Measurements from ENCODE around the gene TRAPPC2L. TPM values are rescaled to one million over a fixed set of nuclear protein-coding genes. Genes with fewer than 3 reads are reported as not detected.

TRAPPC2L gene
- total and polyA plus RNA-seq, 3 donors from 2014 or later, result 58.3 to 216 (median 59.8) TPM

GRCh38 chr16:88815901-88816589 is 40.9 kb upstream of the TRAPPC2L start:
- no peak for DNase-seq
- 64 to 69% methylated on average over 7 to 19 of the region's 19 CpGs for WGBS, 2 donors
- H3K27ac ChIP-seq, result no peak overlapping the region
- intact Hi-C loops (cut with DNase I; ENCODE audit: low total_unique reads), result no loop called here
- H3K4me1 ChIP-seq, result peaks cover 5% of the 10 kb centered on the region
- TF ChIP-seq CTCF (IDR thresholded peaks at IDR 0.05) (peak; percentile 25 to 50 (median 43)), POLR2A (IDR thresholded peaks at IDR 0.05) (no peak)
- no peaks in the 10 kb centered on the region for H3K9me3 ChIP-seq
- H3K4me3 ChIP-seq, result no peak overlapping the region
- H3K36me3 ChIP-seq (ENCODE audit: low read depth, missing control alignments), result no peaks in the 10 kb centered on the region
- no peaks in the 10 kb centered on the region for H3K27me3 ChIP-seq

GRCh38 chr16:88816736-88817535 is 40.0 kb upstream of the TRAPPC2L start:
- WGBS, 2 donors, result 89 to 97% methylated on average over 6 to 41 of the region's 41 CpGs
- intact Hi-C loops (cut with DNase I; ENCODE audit: low total_unique reads), result no loop called here
- Histone ChIP-seq H3K27me3 (no peaks in the 10 kb centered on the region), H3K4me1 (peaks cover 4% of the 10 kb centered on the region), H3K27ac (no peak overlapping the region), H3K9me3 (no peaks in the 10 kb centered on the region), H3K36me3 (ENCODE audit: low read depth, missing control alignments) (no peaks in the 10 kb centered on the region), H3K4me3 (no peak overlapping the region)
- TF ChIP-seq CTCF (IDR thresholded peaks at IDR 0.05) (no peak), POLR2A (IDR thresholded peaks at IDR 0.05) (no peak)
- no peak for DNase-seq

DNA sequence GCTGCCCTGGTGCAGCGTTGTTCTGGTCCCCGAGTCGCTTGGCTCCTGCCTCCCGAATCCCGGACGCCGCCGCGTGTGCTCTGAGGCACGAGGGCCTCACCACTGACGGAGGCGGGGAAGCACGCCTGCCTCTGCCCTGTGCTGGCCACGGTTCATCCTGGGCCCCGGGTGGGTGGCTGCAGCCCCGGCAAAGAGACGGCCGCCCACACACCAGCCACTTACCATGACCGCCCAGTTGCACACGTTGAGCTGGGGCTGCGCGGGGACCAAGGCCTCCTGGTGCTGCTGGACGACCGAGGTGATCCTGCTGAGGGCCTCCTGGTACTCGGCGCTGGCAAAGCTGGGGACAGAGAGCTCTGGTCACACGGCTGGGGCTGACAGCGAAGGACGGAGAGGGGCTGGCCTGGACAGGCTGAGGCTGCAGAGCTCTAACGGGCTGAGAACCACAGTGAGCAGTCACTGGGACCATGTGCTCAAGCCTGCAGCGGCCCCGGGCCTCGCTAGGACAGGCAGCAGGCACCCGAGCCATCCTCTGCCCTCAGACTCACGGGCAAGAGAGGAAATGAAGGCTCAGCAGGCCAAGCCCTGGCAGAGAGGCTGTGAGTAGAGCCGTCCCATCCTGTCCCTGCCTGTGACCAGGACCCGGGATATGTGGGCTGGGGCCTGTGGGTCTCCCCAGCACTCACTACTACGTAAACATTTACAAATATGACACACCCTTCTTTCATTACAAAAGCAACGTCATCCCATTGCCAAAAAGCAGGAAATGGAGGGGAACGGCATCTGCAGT is 38.9 kb upstream of the TRAPPC2L start:
- Histone ChIP-seq H3K27me3 (no peaks in the 10 kb centered on the region), H3K36me3 (ENCODE audit: low read depth, missing control alignments) (no peaks in the 10 kb centered on the region), H3K9me3 (no peaks in the 10 kb centered on the region), H3K4me3 (no peak overlapping the region), H3K4me1 (peaks cover 2% of the 10 kb centered on the region), H3K27ac (no peak overlapping the region)
- DNase-seq, result no peak
- WGBS, 2 donors, result 88 to 90% methylated on average over 10 to 40 of the region's 40 CpGs
- TF ChIP-seq POLR2A (IDR thresholded peaks at IDR 0.05), result no peak
- TF ChIP-seq CTCF (IDR thresholded peaks at IDR 0.05), result no peak
- intact Hi-C loops (cut with DNase I; ENCODE audit: low total_unique reads), result no loop called here

DNA sequence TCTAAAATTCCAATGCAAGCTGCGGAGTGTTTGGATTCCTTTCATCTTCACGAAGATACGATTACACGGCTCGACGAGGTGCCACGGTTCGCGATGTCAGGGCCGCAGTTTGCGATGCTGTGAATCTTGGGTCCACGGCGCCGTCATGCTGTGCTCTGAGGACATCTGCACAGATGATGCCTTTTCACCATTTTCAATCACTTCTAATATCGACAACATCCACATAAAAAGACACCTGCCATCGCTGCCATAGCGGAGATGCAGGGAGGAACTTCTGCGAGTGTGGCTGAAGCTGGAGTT is 38.4 kb upstream of the TRAPPC2L start:
- Histone ChIP-seq H3K36me3 (ENCODE audit: low read depth, missing control alignments) (no peaks in the 10 kb centered on the region), H3K4me3 (no peak overlapping the region), H3K27me3 (no peaks in the 10 kb centered on the region), H3K4me1 (no peaks in the 10 kb centered on the region), H3K9me3 (no peaks in the 10 kb centered on the region), H3K27ac (no peak overlapping the region)
- TF ChIP-seq CTCF (IDR thresholded peaks at IDR 0.05) (no peak), POLR2A (IDR thresholded peaks at IDR 0.05) (no peak)
- no peak for DNase-seq
- intact Hi-C loops (cut with DNase I; ENCODE audit: low total_unique reads), result no loop called here
- WGBS, 2 donors, result 93 to 95% methylated on average over 18 of the region's 18 CpGs
